LoVo (cell line): Measurements from ENCODE around the gene BIRC2.
"Not testable (repeated sequence)": the region's sequence is repeated elsewhere in the genome, so short reads cannot be mapped to it uniquely, and the experiment has no call there.

Experiments
- DNase-seq: peaks from one replicate; pipeline ENCODE4 v3.0.0-alpha.2; 2016; ENCODE audit warnings: low spot score

BIRC2 gene

GRCh38 chr11:102346748-102347461 is at the start of gene BIRC2:
TSS of gene BIRC2 (plus strand) at chr11:102347214. CDS start at chr11:102349855, 2,641 bp downstream.
- DNase-seq = peak; percentile 91

- DNase-seq = not testable (repeated sequence)
These were observed 46.2 kb upstream of the BIRC2 start for GRCh38 chr11:102300837-102301236.

- DNase-seq = no peak
These were observed 44.8 kb upstream of the BIRC2 start for GRCh38 chr11:102302241-102302640.

- DNase-seq = no peak
These were observed 42.3 kb upstream of the BIRC2 start for GRCh38 chr11:102304686-102305085.

GRCh38 chr11:102305352-102306047 is 41.5 kb upstream of the BIRC2 start:
- DNase-seq = no peak

- DNase-seq = peak; percentile 81
These were observed 40.9 kb upstream of the BIRC2 start for GRCh38 chr11:102306048-102306597.

GRCh38 chr11:102306817-102307726 is 39.9 kb upstream of the BIRC2 start:
- DNase-seq = peak; percentile 53

GRCh38 chr11:102307727-102308038 is 39.3 kb upstream of the BIRC2 start:
- no peak for DNase-seq

- DNase-seq = no peak
These were observed 37.1 kb upstream of the BIRC2 start for GRCh38 chr11:102309621-102310541.

GRCh38 chr11:102312667-102313066 is 34.3 kb upstream of the BIRC2 start:
- peak; percentile 41 for DNase-seq

GRCh38 chr11:102313238-102313940 is 33.6 kb upstream of the BIRC2 start:
- DNase-seq = no peak

GRCh38 chr11:102314784-102315183 is 32.2 kb upstream of the BIRC2 start:
- no peak for DNase-seq

- no peak for DNase-seq
These were observed 30.6 kb upstream of the BIRC2 start for GRCh38 chr11:102316346-102316904.

- DNase-seq = peak; percentile 91
These were observed 29.8 kb upstream of the BIRC2 start, which contains the start of gene BIRC3 for GRCh38 chr11:102317099-102317767. TSS of gene BIRC3 (plus strand) at chr11:102317484. CDS start at chr11:102324510, 7,026 bp downstream.

GRCh38 chr11:102317768-102318103 is 29.3 kb upstream of the BIRC2 start:
- no peak for DNase-seq

- no peak for DNase-seq
These were observed 28.5 kb upstream of the BIRC2 start for GRCh38 chr11:102318469-102318868.

- no peak for DNase-seq
These were observed 27.5 kb upstream of the BIRC2 start for GRCh38 chr11:102319544-102319943.

GRCh38 chr11:102320188-102320587 is 26.8 kb upstream of the BIRC2 start:
- no peak for DNase-seq

- no peak for DNase-seq
These were observed 26.3 kb upstream of the BIRC2 start for GRCh38 chr11:102320679-102321078.

- DNase-seq = no peak
These were observed 24.5 kb upstream of the BIRC2 start for GRCh38 chr11:102322560-102322959.
